ENCODE measurements around the gene TBC1D3I. TPM values are rescaled to one million over a fixed set of nuclear protein-coding genes. Genes with fewer than 3 reads are reported as not detected.

Gene TBC1D3I
- total RNA-seq, 1 experiment from 2014 or later, result 0.58 TPM

- ChIA-PET POLR2A (ENCODE audit: low non-redundant PET) (no interaction called here), CTCF (no interaction called here)
- TF ChIP-seq EZH2 (IDR thresholded peaks at IDR 0.05; ENCODE audit: borderline replicate concordance, low read depth, low read length, poor library complexity, severe bottlenecking) (no peak), CTCF (conservative IDR thresholded peaks at IDR 0.05; ENCODE audit: low read depth, low read length) (no peak)
- H3K4me3 ChIP-seq (ENCODE audit: low read depth, low read length, poor library complexity, severe bottlenecking), result no peak overlapping the region
- no peaks in the 10 kb centered on the region for H3K4me1 ChIP-seq (ENCODE audit: insufficient read depth, low read length, poor library complexity, severe bottlenecking)
- no peaks in the 10 kb centered on the region for H3K9me3 ChIP-seq (ENCODE audit: low read depth, low read length, poor library complexity, severe bottlenecking)
- H3K36me3 ChIP-seq (ENCODE audit: insufficient read depth, low read length, poor library complexity, severe bottlenecking), result no peaks in the 10 kb centered on the region
- intact Hi-C loops (cut with micrococcal nuclease; ENCODE audit: unreplicated experiment), result no loop called here
- no TSS peak for BruUV-seq (replicated peaks)
- DNase-seq (ENCODE audit: low spot score), result no peak
- no peaks in the 10 kb centered on the region for H3K27me3 ChIP-seq (replicated peaks; ENCODE audit: insufficient read depth, low read depth, low read length, poor library complexity)
- no peak overlapping the region for H3K27ac ChIP-seq (ENCODE audit: low read depth, low read length, poor library complexity, severe bottlenecking)
Observed at GRCh38 chr17:36204724-36205500, 59.5 kb downstream of the TBC1D3I start.

Other genes with a start within 250 kb of the TBC1D3I start
- not detected in 2 replicates for gene CCL23, start 246.6 kb downstream of the TBC1D3I start, total RNA-seq (2021)
- not detected in 2 replicates for gene CCL18, start 200.3 kb downstream of the TBC1D3I start, total RNA-seq (2021)
- gene CCL3, start 174.4 kb downstream of the TBC1D3I start, total RNA-seq (2021), result not detected in 2 replicates
- not detected in 2 replicates for gene CCL4, start 160.7 kb downstream of the TBC1D3I start, total RNA-seq (2021)
- gene TBC1D3B, start 87.9 kb downstream of the TBC1D3I start, total RNA-seq (2021), result 5.0 and 5.1 TPM in 2 replicates
- gene CCL3L1, start 67.8 kb downstream of the TBC1D3I start, total RNA-seq (2021), result not detected in 2 replicates
- not detected in 2 replicates for gene CCL4L2, start 53.5 kb downstream of the TBC1D3I start, total RNA-seq (2021)
- not detected in 2 replicates for gene TBC1D3G, start 59.3 kb upstream of the TBC1D3I start, total RNA-seq (2021)
- not detected in 2 replicates for gene TBC1D3H, start 123.9 kb upstream of the TBC1D3I start, total RNA-seq (2021)
- 30.4 and 35.2 TPM in 2 replicates for gene ZNHIT3, start 222.1 kb upstream of the TBC1D3I start, total RNA-seq (2021)

Data from A673 (cell line).